Pons (tissue), 1 donor: ENCODE measurements around the gene SPATA21.

Source experiments
- DNase-seq: peaks from one replicate; pipeline ENCODE4 v3.0.0-alpha.2; 2016; ENCODE audit warnings: low spot score

The SPATA21 gene

DNA sequence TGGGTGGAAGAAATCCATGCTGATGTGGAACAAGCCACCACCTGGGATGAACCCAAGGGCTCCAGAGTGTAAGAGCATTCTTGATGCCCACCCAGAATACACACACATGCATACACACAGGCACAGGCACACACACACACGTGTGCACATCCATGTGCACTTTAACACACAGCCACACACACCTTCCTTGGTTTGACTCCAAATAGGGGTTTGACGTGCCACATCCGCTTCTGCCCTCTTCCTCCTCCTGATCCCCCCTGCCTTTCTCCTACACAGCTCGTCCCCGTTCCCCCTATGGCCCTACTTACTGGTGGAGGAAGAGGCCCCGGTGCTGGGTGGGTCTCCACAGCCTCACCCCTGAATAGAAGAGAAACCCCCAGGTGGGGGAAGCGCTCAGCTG lies 16.0 kb downstream of the SPATA21 start:
- no peak for DNase-seq

DNA sequence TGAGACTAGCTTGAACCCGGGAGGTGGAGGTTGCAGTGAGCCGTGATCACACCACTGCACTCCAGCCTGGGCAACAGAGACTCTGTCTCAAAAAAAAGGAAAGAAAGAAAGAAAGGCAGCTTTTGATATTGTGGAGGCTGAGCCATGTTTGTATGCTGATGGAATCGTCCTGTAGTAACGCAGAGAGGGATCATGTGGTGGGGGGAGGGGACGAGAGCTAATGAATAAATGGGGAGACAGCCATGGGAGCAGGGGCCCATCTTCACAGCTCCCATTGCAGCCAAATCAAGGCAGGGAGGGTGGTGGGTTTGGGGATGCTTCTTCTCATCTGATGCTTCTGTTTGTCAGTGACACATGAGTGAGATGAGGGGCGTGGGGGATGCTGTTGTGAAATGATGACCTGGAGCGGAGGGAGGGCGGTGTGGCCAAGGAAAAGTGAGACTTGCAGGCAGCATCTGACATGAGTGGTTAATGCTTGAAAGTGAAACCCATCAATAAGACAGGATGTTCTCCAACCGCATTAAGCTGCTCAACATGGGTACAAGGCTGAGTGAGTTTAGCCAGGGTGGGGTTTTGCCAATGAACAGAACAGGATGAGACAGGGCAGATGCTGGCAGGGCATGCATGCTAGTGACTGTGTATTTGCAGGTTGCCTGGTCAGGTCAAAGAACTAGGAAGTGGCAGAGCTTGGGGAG lies 16.7 kb downstream of the SPATA21 start:
- no peak for DNase-seq

GRCh38 chr1:16418823-16419425 lies 18.3 kb downstream of the SPATA21 start:
- no peak for DNase-seq

- DNase-seq = no peak
Observed at GRCh38 chr1:16413191-16413590, 24.0 kb downstream of the SPATA21 start.

GRCh38 chr1:16410803-16411202 lies 26.4 kb downstream of the SPATA21 start:
- no peak for DNase-seq

GRCh38 chr1:16409536-16410152 lies 27.6 kb downstream of the SPATA21 start:
- no peak for DNase-seq

- no peak for DNase-seq
Observed at GRCh38 chr1:16406868-16407267, 30.4 kb downstream of the SPATA21 start.

DNA sequence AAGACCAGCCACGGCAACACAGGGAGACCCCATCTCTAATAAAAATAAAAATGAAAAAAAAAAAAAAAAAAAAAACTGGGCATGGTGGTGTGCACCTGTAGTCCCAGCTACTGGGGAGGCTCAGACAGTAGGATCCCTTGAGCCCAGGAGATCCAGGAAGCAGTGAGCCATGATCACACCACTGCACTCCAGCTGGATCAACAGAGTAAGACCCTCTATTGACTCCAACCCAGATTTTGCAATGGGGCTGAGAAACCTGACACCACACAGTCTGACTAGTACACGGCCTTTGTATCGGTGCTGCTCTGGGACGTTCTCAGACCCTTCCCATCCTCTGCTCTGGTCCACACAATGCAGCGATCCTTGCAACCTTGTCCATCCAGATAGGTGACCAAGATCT lies 31.8 kb downstream of the SPATA21 start:
- DNase-seq = no peak

DNA sequence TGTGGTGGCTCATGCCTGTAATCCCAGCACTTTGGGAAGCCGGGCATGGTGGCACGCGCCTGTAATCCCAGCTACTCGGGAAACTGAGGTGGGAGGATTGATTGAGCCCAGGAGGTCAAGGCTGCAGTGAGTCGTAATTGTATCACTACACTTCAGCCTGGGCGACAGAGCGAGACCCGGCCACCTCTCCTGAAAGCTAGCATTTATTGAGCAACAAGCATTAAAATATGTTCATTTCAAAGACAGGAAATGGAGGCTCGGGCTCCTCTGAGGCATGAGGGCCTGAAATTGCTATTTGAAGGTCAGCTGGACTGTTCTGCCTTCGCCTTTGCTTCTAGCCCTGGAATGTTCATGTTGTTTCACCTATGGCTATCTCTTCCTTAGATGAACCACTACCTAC lies 34.5 kb downstream of the SPATA21 start:
- DNase-seq = no peak

- DNase-seq = no peak
Observed at GRCh38 chr1:16398371-16398953, 38.8 kb downstream of the SPATA21 start.

- DNase-seq = no peak
Observed at GRCh38 chr1:16397120-16397519, 40.1 kb downstream of the SPATA21 start.

GRCh38 chr1:16396591-16396990 lies 40.6 kb downstream of the SPATA21 start:
- DNase-seq = no peak

GRCh38 chr1:16394977-16395376 lies 42.2 kb downstream of the SPATA21 start:
- DNase-seq = no peak

DNA sequence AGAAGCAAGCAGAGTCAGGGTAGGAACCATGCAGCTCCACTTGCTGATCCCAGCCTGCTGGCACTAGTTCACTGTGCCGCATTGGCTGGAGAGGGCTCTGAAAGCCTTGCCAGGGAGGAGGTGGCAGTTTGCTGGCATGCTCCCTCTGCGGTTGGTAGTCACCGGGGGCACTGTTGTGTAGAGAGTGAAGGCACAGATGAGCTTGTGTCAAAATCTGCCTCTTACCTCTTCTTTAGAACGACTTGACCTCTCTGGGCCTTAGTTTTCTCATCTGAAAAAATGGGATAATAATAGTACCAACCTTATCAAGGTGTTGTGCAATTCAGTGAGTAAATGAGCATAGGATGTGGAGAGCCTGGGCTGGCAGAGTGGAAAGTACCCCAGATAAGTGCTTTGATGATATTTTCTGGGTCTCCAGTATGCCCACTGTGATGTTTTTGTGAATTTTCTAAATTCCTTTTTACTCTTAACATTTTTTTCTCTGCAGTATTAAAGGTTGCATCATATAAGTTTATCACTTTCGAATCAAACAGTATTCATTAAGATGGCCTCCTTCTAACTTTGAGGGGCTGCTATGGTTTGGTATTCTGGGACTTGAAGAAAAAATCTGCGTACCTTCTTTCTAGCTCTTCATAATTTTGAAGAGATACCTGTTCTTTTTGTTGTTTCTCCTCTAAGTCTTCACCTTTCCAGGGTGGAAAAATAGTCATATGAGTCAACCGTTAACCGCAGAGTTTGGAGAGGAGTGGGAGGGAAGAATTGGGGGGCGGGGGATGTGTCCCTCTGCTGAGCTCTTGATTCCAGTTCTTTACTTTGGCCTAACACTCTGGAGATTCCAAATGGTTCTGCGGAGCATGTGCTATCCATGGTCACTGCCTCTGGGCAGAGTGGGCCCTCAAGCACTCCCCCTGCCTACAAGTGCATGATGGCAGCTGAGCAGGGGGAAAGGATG lies 43.4 kb downstream of the SPATA21 start:
- DNase-seq = peak; percentile 48

GRCh38 chr1:16392740-16393569 lies 44.3 kb downstream of the SPATA21 start:
- no peak for DNase-seq

- DNase-seq = no peak
Observed at GRCh38 chr1:16391411-16391810, 45.8 kb downstream of the SPATA21 start.

GRCh38 chr1:16387201-16388188 lies 49.7 kb downstream of the SPATA21 start:
- DNase-seq = peak; percentile 32

- peak; percentile 78 for DNase-seq
Observed at GRCh38 chr1:16386454-16387113, 50.6 kb downstream of the SPATA21 start.
